Endothelial cell of umbilical vein (primary cell): Measurements from ENCODE around the gene WDR4. TPM values are rescaled to one million over a fixed set of nuclear protein-coding genes. Genes with fewer than 3 reads are reported as not detected.

Experiments
- BruUV-seq: library from RNA; stranded (reverse); fragments of 400-500 nt; replicated peaks from 2 replicates; lab custom pipeline; 2021; lab: Mats Ljungman, UMichigan
- CTCF ChIA-PET: fragments of 300-600, 350-600 bp; sonication (Branson Sonifier 250); formaldehyde crosslinking; loops from one replicate; lab custom pipeline; 2021; ENCODE audit warnings: antibody characterized with exemption, inconsistent platforms; lab: Charles Lee
- POLR2A ChIA-PET: fragments of 300-600, 350-600 bp; sonication (Branson Sonifier 250); formaldehyde crosslinking; loops from one replicate; lab custom pipeline; 2021; ENCODE audit warnings: antibody characterized with exemption, inconsistent platforms; lab: Charles Lee
- DNase-seq: peaks from one replicate; pipeline ENCODE4 v3.0.0-alpha.2; 2011; ENCODE audit warnings: low read depth, low spot score
- FAIRE-seq: peaks from 2 replicates; lab custom pipeline; 2011; peaks lifted over from hg19 to GRCh38; lab: Jason Lieb, UNC
- H2AFZ ChIP-seq: 2 replicates; pipeline ENCODE4 v1.6.0; 2012; ENCODE audit warnings: low read depth, low read length, control low read depth, inconsistent platforms
- H3K27ac ChIP-seq: 2 replicates; pipeline ENCODE4 v1.5.1; 2011; ENCODE audit warnings: low read depth, mild to moderate bottlenecking, control low read depth, low read length, moderate library complexity; ENCODE audit not compliant: insufficient read depth
- H3K27me3 ChIP-seq, 2 experiments: 2 replicates each; pipeline versions ENCODE4 v1.6.0 to v1.6.1; 2011; ENCODE audit warnings: low read length in 2 of 2, mixed read lengths in 1 of 2; ENCODE audit not compliant: control insufficient read depth in 2 of 2, insufficient read depth in 2 of 2
- H3K36me3 ChIP-seq, 2 experiments: 2 replicates in 1 of 2; 3 replicates in 1 of 2; pipeline ENCODE4 v1.5.1; 2011; ENCODE audit warnings: low read length in 2 of 2, mild to moderate bottlenecking in 1 of 2, moderate library complexity in 1 of 2; ENCODE audit not compliant: control insufficient read depth in 2 of 2, insufficient read depth in 2 of 2; ENCODE audit errors: extremely low read depth in 1 of 2
- H3K4me1 ChIP-seq: 3 replicates; pipeline ENCODE4 v1.5.1; 2011; ENCODE audit warnings: mild to moderate bottlenecking, low read length; ENCODE audit not compliant: control insufficient read depth, insufficient read depth; ENCODE audit errors: extremely low read depth
- H3K4me2 ChIP-seq: 2 replicates; pipeline ENCODE4 v1.6.1; 2011; ENCODE audit warnings: low read length, control low read depth, mixed read lengths; ENCODE audit not compliant: insufficient read depth
- H3K4me3 ChIP-seq, 3 experiments: fragments of 200-600 bp in 1 of 3; sonication (generic), shearing (Covaris generic) in 1 of 3; replicated peaks in 1 of 3; 2 replicates each; pipeline ENCODE4 v1.5.1; 2011 to 2016; ENCODE audit warnings: control low read depth in 3 of 3, low read length in 3 of 3, mild to moderate bottlenecking in 2 of 3, inconsistent platforms in 1 of 3, low read depth in 1 of 3, moderate library complexity in 1 of 3; ENCODE audit not compliant: insufficient read depth in 1 of 3
- H3K79me2 ChIP-seq: 2 replicates; pipeline ENCODE4 v1.6.0; 2012; ENCODE audit warnings: low read length, inconsistent platforms; ENCODE audit not compliant: control insufficient read depth, insufficient read depth
- H3K9ac ChIP-seq: replicated peaks from 2 replicates; pipeline ENCODE3; 2011; ENCODE audit warnings: low read length, control low read depth; ENCODE audit not compliant: insufficient read depth; ENCODE audit errors: extremely low read depth
- H3K9me1 ChIP-seq: replicated peaks from 3 replicates; pipeline ENCODE4 v1.6.0; 2011; ENCODE audit warnings: mild to moderate bottlenecking, low read length; ENCODE audit not compliant: control insufficient read depth, insufficient read depth; ENCODE audit errors: extremely low read depth
- H3K9me3 ChIP-seq: replicated peaks from 2 replicates; pipeline ENCODE4 v1.5.1; 2012; ENCODE audit warnings: low read length, inconsistent platforms; ENCODE audit not compliant: control insufficient read depth, insufficient read depth
- H4K20me1 ChIP-seq: replicated peaks from 2 replicates; pipeline ENCODE3; 2011; ENCODE audit warnings: mild to moderate bottlenecking, low read length; ENCODE audit not compliant: control insufficient read depth, insufficient read depth; ENCODE audit errors: extremely low read depth
- CTCF ChIP-seq, 2 donors: IDR thresholded peaks; 1 replicate in 1 of 2; 2 replicates in 1 of 2; pipeline ENCODE4 v1.5.1; 2011; ENCODE audit warnings: low read length in 2 of 2, mild to moderate bottlenecking in 2 of 2, moderate library complexity in 2 of 2, control low read depth in 1 of 2, inconsistent platforms in 1 of 2, low read depth in 1 of 2; ENCODE audit not compliant: insufficient read depth in 1 of 2; ENCODE audit errors: extremely low read depth in 1 of 2
- EZH2 ChIP-seq: IDR thresholded peaks from 2 replicates; pipeline ENCODE4 v1.6.1; 2012; ENCODE audit warnings: borderline replicate concordance, low read depth, mild to moderate bottlenecking, moderate library complexity, low read length, inconsistent platforms; ENCODE audit not compliant: severe bottlenecking
- FOS ChIP-seq: IDR thresholded peaks from 2 replicates; pipeline ENCODE4 v1.6.1; 2011; ENCODE audit warnings: mild to moderate bottlenecking, low read length, moderate library complexity, borderline replicate concordance; ENCODE audit not compliant: insufficient read depth
- GATA2 ChIP-seq: IDR thresholded peaks from 2 replicates; pipeline ENCODE4 v1.7.0; 2011; ENCODE audit warnings: low read depth, mild to moderate bottlenecking, moderate library complexity, mixed read lengths, low read length; ENCODE audit not compliant: insufficient read length, insufficient read depth
- JUN ChIP-seq: IDR thresholded peaks from 2 replicates; pipeline ENCODE4 v1.6.1; 2011; ENCODE audit warnings: borderline replicate concordance, low read depth; ENCODE audit not compliant: insufficient read length, insufficient read depth
- MAX ChIP-seq: IDR thresholded peaks from 2 replicates; pipeline ENCODE4 v1.6.1; 2011; ENCODE audit not compliant: insufficient read depth, insufficient read length
- MYC ChIP-seq: IDR thresholded peaks from one replicate; pipeline ENCODE4 v1.6.1; 2011; ENCODE audit warnings: mild to moderate bottlenecking, low read depth, low read length
- POLR2A ChIP-seq: IDR thresholded peaks from 2 replicates; pipeline ENCODE4 v1.6.1; 2012; ENCODE audit warnings: low read depth, mild to moderate bottlenecking, control low read depth, low read length
- POLR2AphosphoS5 ChIP-seq: IDR thresholded peaks from 2 replicates; pipeline ENCODE4 v1.6.1; 2012; ENCODE audit warnings: low read depth, mild to moderate bottlenecking, control low read depth, low read length, moderate library complexity; ENCODE audit not compliant: insufficient read depth
- dilution Hi-C: fragments of 300-500 bp; cut with MboI; formaldehyde crosslinking; loops from one replicate; pipeline ENCODE4 v1.15.0; 2019; ENCODE audit warnings: low sequenced_read_pairs; ENCODE audit not compliant: extremely low pct_ligation_motif_present
- intact Hi-C: fragments of 100-400 bp; cut with micrococcal nuclease; formaldehyde crosslinking; loops from one replicate; pipeline ENCODE4 v1.10.0; 2022
- polyA plus RNA-seq, 4 experiments: library from polyadenylated mRNA; depleted of rRNA in 3 of 4; stranded (reverse) in 3 of 4; unstranded in 1 of 4; fragments of >200 nt; gene quantifications; 2 replicates each; pipeline versions ENCODE4 v1.2.1 to v1.2.3, GENCODE V29; 2011 to 2012; ENCODE audit warnings: missing spikeins in 1 of 4
- total RNA-seq: library from RNA; stranded (reverse); gene quantifications from 2 replicates; pipeline ENCODE4 v1.2.3, GENCODE V29; 2021

The WDR4 gene
- total and polyA plus RNA-seq, 2 donors (not counting 3 experiments of a cell fraction or from before 2014, with no cell fraction given) = 24.5 to 40.0 TPM

GRCh38 chr21:42829954-42830353 is 49.4 kb downstream of the WDR4 start:
- no TSS peak for BruUV-seq
- DNase-seq (no peak), FAIRE-seq (no peak)
- dilution Hi-C loops = no loop called here
- Histone ChIP-seq H3K79me2 (no peaks in the 10 kb centered on the region), H2AFZ (no peak overlapping the region), H4K20me1 (no peaks in the 10 kb centered on the region), H3K27me3 (peaks cover 2 to 5% of the 10 kb centered on the region in 2 experiments), H3K9ac (no peak overlapping the region), H3K4me1 (no peaks in the 10 kb centered on the region), H3K9me3 (no peaks in the 10 kb centered on the region), H3K27ac (no peak overlapping the region), H3K4me2 (no peak overlapping the region), H3K9me1 (no peaks in the 10 kb centered on the region), H3K4me3 (no peak overlapping the region), H3K36me3 (no peaks in the 10 kb centered on the region)
- ChIA-PET CTCF (interaction anchor here (0.9 to 1.0 kb wide), 2 partner anchors 236 to 237 kb away, joined by 3 read pairs; no protein-coding TSS in a partner anchor), POLR2A (no interaction called here)
- intact Hi-C loops = no loop called here
- TF ChIP-seq CTCF (IDR thresholded peaks at IDR 0.05; ENCODE audit: extremely low read depth in 1 of 2, insufficient read depth in 1 of 2, low read depth in 1 of 2, low read length in 2 of 2) (no peak), JUN (no peak), MAX (no peak), EZH2 (no peak), GATA2 (no peak), MYC (no peak), FOS (no peak), POLR2AphosphoS5 (no peak), POLR2A (no peak)
